Activated CD8-positive, alpha-beta memory T cell treated with anti-CD3 and anti-CD28 coated beads for 48 hours (primary cell): ENCODE measurements around the gene OR56B4.
"Not testable (repeated sequence)": the region's sequence is repeated elsewhere in the genome, so short reads cannot be mapped to it uniquely, and the experiment has no call there.

Experiments used
- DNase-seq, 3 experiments: peaks; one replicate each; pipeline ENCODE4 v3.0.0-alpha.2; 2020; ENCODE audit warnings: low read depth in 2 of 3, low spot score in 2 of 3

Gene OR56B4, protein sequence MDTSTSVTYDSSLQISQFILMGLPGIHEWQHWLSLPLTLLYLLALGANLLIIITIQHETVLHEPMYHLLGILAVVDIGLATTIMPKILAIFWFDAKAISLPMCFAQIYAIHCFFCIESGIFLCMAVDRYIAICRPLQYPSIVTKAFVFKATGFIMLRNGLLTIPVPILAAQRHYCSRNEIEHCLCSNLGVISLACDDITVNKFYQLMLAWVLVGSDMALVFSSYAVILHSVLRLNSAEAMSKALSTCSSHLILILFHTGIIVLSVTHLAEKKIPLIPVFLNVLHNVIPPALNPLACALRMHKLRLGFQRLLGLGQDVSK

DNA sequence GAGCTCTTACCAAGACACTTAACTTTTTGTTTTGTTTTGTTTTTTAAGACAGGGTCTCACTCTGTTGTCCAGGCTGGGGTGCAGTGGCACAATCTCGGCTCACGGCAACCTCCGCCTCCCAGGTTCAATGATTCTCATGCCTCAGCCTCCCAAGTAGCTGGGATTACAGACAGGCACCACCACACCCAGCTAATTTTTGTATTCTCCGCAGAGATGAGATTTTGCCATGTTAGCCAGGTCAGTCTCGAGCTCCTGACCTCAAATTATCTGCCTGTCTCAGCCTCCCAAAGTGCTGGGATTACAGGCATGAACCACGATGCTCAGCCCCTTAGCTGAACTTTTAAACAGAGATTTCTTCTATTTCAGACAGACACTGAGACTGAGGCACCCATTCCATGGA is at the start of gene OR56B4:
Gene OR56B4, plus strand, starts transcription at position 301 of the 400 bp plus-strand sequence. Its CDS starts 95 bp downstream, at position 396.
- not testable (repeated sequence) for DNase-seq

- no peak for DNase-seq
These were observed 46.0 kb upstream of the OR56B4 start for GRCh38 chr11:6061475-6061874.

- DNase-seq = no peak
These were observed 44.7 kb upstream of the OR56B4 start for GRCh38 chr11:6062691-6063358.

- DNase-seq = no peak
These were observed 40.0 kb upstream of the OR56B4 start for GRCh38 chr11:6067502-6067901.

GRCh38 chr11:6076443-6076842 is 31.0 kb upstream of the OR56B4 start:
- DNase-seq = not testable (repeated sequence)

- no peak for DNase-seq
These were observed 29.8 kb upstream of the OR56B4 start for GRCh38 chr11:6077723-6078122.

DNA sequence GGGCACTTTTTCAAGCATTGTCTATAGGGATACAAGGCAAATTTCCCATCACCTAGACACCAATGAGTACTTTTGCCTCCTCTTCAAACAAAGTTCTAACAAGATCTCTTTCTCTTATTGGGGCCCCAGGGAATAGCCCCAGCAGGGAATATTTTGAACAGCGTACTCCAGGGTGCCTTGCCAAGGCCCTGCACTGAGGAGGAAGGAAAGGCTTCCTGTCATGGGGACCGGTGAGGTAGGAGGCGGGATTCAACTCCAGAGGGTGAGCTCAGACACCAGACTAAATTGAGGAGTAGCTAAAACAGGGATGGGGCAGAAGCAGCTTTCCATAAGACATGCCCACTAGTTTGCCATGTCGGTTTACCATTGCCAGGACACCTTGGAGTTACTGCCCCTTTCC is 28.0 kb upstream of the OR56B4 start:
- no peak for DNase-seq

DNA sequence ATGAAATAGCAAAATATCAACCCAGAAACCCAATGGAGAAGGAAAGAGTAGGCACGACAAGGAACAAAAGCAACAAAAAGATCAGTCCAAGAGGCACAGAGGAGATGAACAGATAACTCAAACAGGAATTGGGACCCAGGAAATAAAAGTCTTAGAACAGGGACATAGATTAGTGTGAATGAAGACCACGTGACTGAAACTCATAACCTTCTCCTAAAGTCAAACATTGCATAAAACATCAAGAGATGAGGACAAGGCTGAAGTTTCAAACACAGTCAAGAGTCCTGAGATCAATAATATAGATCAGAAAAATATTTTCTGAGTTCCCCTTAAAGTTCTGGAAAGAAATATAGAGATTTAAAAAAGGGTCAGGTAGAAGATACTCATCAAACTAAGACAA is 24.4 kb upstream of the OR56B4 start:
- no peak for DNase-seq

GRCh38 chr11:6084587-6084986 is 22.9 kb upstream of the OR56B4 start:
- no peak for DNase-seq

GRCh38 chr11:6094186-6094585 is 13.3 kb upstream of the OR56B4 start:
- no peak for DNase-seq

GRCh38 chr11:6095798-6096197 is 11.7 kb upstream of the OR56B4 start:
- no peak for DNase-seq

GRCh38 chr11:6096417-6096816 is 11.1 kb upstream of the OR56B4 start:
- DNase-seq = no peak

- no peak for DNase-seq
These were observed 7.9 kb upstream of the OR56B4 start for GRCh38 chr11:6099577-6099976.

DNA sequence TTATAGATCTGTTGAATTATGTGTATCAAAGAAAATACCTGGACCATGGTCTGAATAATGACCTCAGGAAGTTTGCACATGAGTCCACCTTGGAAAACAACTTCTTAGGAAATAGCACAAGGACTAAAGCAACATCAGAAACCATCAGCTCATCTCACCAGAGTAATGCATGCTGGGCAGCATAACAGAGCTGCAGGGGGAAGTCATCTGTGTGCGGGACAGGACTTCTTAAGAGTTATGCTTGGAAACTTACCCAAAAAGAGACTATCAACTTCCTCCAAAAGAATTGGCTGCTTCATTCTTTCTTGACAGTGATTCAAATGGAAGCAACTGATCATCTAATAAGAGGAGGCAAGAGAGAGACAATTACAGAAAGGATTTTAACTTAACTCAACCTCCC is 2.5 kb downstream of the OR56B4 start:
- DNase-seq = no peak

GRCh38 chr11:6111673-6112072 is 4.2 kb downstream of the OR56B4 start:
- DNase-seq = no peak

GRCh38 chr11:6116638-6117037 is 9.2 kb downstream of the OR56B4 start:
- no peak for DNase-seq

- no peak for DNase-seq
These were observed 16.8 kb downstream of the OR56B4 start for GRCh38 chr11:6124245-6124644.

DNA sequence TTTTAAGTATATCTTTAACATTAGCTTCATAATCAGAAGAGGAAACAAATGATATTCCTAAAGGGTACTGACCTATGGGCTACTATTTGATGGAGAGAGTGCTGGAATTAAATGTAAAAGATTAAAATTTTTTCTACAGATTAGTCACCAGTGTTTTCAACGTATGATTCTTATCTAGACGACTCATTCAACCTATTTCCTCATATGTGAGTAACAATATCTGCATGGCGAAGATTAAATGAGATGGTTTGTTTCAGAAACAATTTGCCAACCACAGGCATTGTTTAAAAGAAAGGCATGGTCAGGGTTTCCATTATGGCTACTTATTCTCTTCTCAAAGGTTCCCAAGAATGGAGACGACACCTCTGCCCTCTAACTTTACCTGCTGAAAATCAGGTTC is 20.4 kb downstream of the OR56B4 start:
- DNase-seq = no peak

GRCh38 chr11:6129011-6129410 is 21.5 kb downstream of the OR56B4 start:
- DNase-seq = no peak

GRCh38 chr11:6129635-6130034 is 22.2 kb downstream of the OR56B4 start:
- DNase-seq = no peak

DNA sequence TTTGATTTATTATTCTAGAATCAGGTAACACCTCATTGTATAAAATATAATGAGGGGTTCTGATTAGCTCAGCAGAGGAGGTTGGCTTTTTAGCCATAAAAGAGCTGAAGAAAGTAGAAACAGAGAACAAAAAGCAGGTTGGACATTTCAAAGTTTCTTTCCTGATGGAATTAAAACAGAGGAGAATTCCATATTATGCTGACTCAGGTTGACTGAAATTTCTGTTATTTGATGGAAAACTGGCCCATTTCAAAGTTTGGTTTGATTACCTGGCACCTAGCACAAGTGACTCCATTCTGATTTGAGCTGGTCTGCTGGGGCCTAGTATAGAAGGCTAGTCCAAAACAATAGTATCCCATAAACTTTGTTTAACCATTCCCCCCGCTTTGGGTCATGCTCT is 24.9 kb downstream of the OR56B4 start:
- DNase-seq = no peak

GRCh38 chr11:6135936-6136335 is 28.5 kb downstream of the OR56B4 start:
- not testable (repeated sequence) for DNase-seq

DNA sequence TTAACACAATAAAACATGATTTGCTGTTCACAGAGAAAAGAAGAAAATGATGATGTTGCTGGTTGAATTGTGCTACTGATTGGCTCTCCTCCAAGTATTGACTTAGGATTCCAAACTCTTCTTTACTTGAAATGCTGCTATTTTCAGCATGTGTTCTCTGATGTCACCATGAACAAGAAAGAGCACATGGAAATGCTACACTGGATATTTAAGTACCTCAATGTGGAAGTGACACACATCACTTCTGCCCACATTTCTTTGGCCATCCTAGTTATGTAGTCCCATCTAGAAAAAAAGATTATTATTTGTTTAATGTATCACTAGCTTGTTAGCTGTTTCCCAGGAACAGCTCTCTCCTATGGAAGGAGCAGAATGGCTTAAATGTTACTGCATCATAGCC is 35.5 kb downstream of the OR56B4 start:
- no peak for DNase-seq
